Coronary artery (tissue), 2 donors: ENCODE results near the gene RFTN1.
"Not testable (repeated sequence)": the region's sequence is repeated elsewhere in the genome, so short reads cannot be mapped to it uniquely, and the experiment has no call there.

Experiments used
- DNase-seq: peaks from one replicate; pipeline ENCODE4 v3.0.0-alpha.2; 2017; ENCODE audit warnings: low spot score
- H3K27ac ChIP-seq, 2 donors: fragments of 200-600 bp; sonication (generic); one replicate each; pipeline ENCODE4 v1.5.1; 2016 to 2019
- H3K4me3 ChIP-seq: fragments of 200-600 bp; sonication (generic); 2 replicates; pipeline ENCODE4 v1.5.1; 2016; ENCODE audit warnings: mild to moderate bottlenecking, moderate library complexity
- TF ChIP-seq, protein P1 (sequence below): fragments of 200-600 bp; sonication (generic); IDR thresholded peaks from one replicate; pipeline ENCODE4 v1.5.1; 2019; ENCODE audit warnings: antibody characterized with exemption

The RFTN1 gene

DNA sequence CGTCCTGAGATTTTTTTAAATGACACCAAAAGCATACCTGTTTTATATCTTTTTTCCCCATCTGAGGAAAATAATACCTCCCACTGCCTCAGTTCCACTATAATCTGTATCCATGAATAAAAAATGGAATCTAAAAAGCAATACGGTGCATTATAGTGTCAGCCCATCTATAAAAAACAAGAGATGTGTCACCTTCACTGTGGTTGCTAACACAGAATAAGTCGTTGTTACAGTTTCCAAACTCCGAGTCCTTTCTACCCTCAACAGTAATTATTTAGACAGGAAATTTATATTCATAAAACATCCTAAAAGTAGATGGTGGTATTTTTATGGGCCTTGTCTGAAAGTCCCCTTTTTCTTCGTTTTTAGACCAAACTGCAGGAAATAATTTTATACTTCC lies 19.4 kb downstream of the RFTN1 start:
- H3K27ac ChIP-seq: no peak overlapping the region

DNA sequence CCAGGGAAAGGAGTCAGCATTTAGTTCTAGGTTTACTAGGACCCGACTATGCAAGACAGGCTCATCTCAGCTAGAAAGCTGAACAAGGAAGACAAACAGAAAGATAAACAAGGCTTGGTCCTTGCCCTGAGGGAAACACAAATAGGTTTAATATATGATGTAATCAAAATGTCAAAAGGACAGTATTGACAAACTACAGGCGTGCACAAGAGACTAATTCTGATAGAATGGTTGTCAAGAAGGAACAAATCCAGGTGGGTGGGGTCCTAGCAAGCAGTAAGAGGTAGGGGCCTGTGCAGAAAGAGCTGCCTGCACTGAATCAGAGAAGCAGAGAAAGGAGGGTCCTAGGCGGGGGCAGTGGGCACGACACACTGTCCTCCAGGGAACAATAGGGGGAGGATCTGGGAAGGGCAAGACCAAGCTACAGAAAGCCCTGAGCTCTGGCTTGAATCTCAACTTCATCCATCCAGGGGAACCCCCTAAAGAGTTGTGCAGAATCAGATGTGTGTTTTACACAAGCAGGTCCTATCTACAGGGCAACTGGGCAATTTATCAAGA lies 23.4 kb downstream of the RFTN1 start:
- TF ChIP-seq, protein P1, sequence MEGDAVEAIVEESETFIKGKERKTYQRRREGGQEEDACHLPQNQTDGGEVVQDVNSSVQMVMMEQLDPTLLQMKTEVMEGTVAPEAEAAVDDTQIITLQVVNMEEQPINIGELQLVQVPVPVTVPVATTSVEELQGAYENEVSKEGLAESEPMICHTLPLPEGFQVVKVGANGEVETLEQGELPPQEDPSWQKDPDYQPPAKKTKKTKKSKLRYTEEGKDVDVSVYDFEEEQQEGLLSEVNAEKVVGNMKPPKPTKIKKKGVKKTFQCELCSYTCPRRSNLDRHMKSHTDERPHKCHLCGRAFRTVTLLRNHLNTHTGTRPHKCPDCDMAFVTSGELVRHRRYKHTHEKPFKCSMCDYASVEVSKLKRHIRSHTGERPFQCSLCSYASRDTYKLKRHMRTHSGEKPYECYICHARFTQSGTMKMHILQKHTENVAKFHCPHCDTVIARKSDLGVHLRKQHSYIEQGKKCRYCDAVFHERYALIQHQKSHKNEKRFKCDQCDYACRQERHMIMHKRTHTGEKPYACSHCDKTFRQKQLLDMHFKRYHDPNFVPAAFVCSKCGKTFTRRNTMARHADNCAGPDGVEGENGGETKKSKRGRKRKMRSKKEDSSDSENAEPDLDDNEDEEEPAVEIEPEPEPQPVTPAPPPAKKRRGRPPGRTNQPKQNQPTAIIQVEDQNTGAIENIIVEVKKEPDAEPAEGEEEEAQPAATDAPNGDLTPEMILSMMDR: no peak
- Histone ChIP-seq H3K4me3 (no peak overlapping the region), H3K27ac (no peak overlapping the region)
- no peak for DNase-seq

More for the DNA sequence above, 19.4 kb downstream of the RFTN1 start:
- TF ChIP-seq, protein P1: no peak
- H3K4me3 ChIP-seq: no peak overlapping the region
- no peak for DNase-seq

DNA sequence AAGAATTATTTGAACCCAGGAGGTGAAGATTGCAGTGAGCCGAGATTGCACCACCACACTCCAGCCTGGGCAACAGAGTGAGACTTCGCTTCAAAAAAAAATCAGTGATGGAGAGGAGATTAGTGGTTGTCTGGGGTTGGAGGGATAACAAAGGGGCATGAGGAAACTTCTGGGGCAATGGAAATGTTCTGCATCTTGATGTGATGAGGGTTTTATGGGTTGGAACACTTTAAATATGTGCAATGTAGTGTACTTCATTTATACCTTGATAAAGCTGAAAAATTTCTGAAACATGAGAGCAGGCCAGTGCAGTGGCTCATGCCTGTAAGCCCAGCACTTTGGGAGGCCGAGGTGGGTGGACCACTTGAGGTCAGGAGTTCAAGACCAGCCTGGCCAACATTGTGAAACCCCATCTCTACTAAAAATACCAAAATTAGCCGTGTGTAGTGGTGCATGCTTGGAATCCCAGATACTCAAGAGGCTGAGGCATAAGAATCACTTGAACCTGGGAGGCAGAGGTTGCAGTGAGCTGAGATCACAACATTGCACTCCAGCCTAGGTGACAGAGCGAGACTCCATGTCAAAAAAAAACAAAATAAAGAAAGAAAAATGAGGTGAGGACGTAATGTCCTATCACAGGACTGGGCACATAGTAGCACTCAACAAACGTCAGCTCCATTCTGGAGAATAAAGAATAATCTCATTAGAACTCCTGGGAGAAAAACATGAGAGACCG lies 24.0 kb downstream of the RFTN1 start:
- not testable (repeated sequence) for H3K27ac ChIP-seq, DNase-seq, H3K4me3 ChIP-seq

DNA sequence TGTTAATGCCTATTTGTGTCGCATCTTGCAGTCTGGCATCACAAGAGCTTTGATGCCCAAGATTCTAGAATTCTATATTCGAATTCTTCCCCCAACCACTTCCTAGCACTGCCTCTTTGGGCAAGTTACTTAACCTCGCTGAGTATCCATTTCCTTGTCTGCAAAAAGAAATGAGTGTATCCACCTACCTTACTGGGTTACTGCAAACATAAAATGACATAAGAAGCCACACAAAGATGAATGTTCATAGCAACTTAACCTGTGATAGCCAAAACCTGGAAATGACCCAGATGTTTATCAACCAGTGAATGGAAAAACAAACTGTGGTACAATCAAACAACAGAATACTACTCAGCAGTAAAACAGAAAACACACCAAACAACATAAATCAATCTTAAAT lies 24.9 kb downstream of the RFTN1 start:
- no peak overlapping the region for H3K27ac ChIP-seq
- TF ChIP-seq, protein P1: no peak
- H3K4me3 ChIP-seq: no peak overlapping the region
- no peak for DNase-seq

DNA sequence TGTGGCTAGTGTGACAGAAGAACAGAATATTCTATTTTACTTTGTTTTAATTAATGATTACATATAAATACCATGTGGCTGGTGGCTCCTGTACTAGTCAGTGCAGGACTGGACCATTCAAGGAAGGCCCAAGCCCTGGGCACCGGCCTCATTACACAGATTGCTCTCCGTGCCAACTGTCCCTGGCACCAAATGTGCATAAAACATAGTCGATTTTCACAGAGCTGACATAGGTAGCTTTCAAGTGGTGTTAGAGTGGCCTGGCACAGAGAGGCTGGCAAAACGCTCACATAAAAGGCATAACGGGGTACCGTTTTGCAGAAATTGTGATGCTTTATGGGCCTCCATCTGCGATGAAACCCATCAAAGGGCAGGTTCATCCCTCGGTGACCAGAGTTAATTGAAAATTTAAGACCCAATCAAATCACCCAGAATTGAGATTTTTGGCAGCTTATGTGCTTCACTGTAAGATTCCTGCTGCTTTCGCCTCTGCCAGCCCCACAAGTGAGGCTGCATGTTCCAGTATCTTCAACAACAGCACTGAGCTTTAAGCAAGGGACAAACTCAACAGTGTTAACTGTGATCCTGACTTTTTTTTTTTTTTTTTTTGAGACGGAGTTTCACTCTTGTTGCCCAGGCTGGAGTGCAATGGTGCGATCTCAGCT lies 25.9 kb downstream of the RFTN1 start:
- DNase-seq: no peak
- Histone ChIP-seq H3K4me3 (no peak overlapping the region), H3K27ac (no peak overlapping the region)
- TF ChIP-seq, protein P1: no peak

DNA sequence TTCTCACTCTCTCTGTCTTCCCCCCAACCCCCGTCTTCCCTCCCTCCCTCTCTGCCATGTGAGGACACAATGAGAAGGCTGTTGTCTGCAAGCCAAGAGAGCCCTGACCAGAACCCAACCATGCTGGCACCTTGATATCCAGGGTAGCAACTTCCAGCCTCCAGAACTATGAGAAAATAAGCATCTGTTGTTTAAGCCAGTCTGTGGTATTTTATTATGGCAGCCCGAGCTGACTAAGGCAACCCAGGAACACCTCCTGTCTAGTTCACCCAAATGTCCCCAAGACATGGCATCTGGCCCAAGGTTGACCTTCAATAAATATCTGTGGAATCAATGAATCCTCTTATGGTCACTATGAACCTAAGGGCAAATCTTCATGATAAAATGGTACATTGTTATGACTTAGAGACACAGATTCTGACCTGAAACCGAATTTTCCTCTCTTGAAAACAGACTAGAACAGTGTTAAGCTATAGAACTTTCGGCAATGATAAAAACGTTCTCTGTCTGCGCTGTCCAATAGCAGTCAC lies 26.5 kb downstream of the RFTN1 start:
- DNase-seq: no peak
- Histone ChIP-seq H3K4me3 (no peak overlapping the region), H3K27ac (no peak overlapping the region)
- TF ChIP-seq, protein P1: no peak

DNA sequence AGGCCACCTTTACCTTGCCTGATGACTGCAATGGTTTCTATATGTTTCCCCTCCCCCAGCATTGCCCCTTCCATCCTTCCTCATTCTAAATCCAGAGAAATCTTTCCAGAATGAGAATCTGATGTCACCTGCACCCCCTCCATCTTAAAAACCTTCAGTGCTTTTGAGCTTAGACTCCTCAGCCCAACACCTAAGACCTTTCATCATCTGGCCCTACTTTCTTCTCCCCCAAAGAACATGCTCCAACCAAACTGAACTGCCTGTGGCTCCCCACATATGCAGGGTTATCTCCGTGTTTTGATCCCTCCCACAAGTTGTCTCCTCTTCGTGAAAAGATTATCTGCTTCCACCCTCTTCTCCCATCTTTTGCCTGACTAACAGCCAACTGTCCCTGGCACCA lies 27.3 kb downstream of the RFTN1 start:
- Histone ChIP-seq H3K27ac (no peak overlapping the region), H3K4me3 (no peak overlapping the region)
- DNase-seq: no peak

More for the DNA sequence above, 27.3 kb downstream of the RFTN1 start:
- TF ChIP-seq, protein P1: no peak
